Fibroblast of lung (primary cell): ENCODE measurements around the gene COX7A2. TPM values are rescaled to one million over a fixed set of nuclear protein-coding genes. Genes with fewer than 3 reads are reported as not detected.
A peak's percentile ranks its signal among the peaks of the same experiment; 100 is the strongest.

ENCODE experiments used
- DNase-seq, 2 donors: peaks; one replicate each; pipeline versions ENCODE4 v3.0.0 to v3.0.0-alpha.2; 2010; ENCODE audit warnings: low read depth in 2 of 2
- H2AFZ ChIP-seq: 2 replicates; pipeline ENCODE4 v1.5.1; 2012; ENCODE audit warnings: low read length, control low read depth, inconsistent platforms
- H3K27ac ChIP-seq: 2 replicates; pipeline ENCODE4 v1.5.1; 2011; ENCODE audit warnings: low read length, control low read depth; ENCODE audit not compliant: insufficient read depth
- H3K27me3 ChIP-seq: 2 replicates; pipeline ENCODE4 v1.5.1; 2011; ENCODE audit warnings: mild to moderate bottlenecking, low read length; ENCODE audit not compliant: control insufficient read depth, insufficient read depth
- H3K36me3 ChIP-seq: 2 replicates; pipeline ENCODE4 v1.5.1; 2011; ENCODE audit warnings: low read length; ENCODE audit not compliant: control insufficient read depth, insufficient read depth
- H3K4me1 ChIP-seq: 2 replicates; pipeline ENCODE4 v1.5.1; 2011; ENCODE audit warnings: low read length; ENCODE audit not compliant: control insufficient read depth, insufficient read depth; ENCODE audit errors: extremely low read depth
- H3K4me2 ChIP-seq: 2 replicates; pipeline ENCODE4 v1.5.1; 2011; ENCODE audit warnings: low read length, control low read depth; ENCODE audit not compliant: insufficient read depth; ENCODE audit errors: extremely low read depth
- H3K4me3 ChIP-seq, 4 experiments: fragments of 200-600 bp in 1 of 4; sonication (generic) in 1 of 4; replicated peaks in 1 of 4; 2 replicates each; pipeline ENCODE4 v1.5.1; 2011 to 2016; ENCODE audit warnings: low read length in 4 of 4, low read depth in 3 of 4, mild to moderate bottlenecking in 3 of 4, control low read depth in 2 of 4, inconsistent platforms in 1 of 4, mixed read lengths in 1 of 4; ENCODE audit not compliant: insufficient read depth in 1 of 4; ENCODE audit errors: control extremely low read depth in 1 of 4
- H3K79me2 ChIP-seq: 2 replicates; pipeline ENCODE4 v1.5.1; 2012; ENCODE audit warnings: mild to moderate bottlenecking, low read length, inconsistent platforms; ENCODE audit not compliant: control insufficient read depth, insufficient read depth
- H3K9ac ChIP-seq: 2 replicates; pipeline ENCODE4 v1.5.1; 2011; ENCODE audit warnings: mild to moderate bottlenecking, low read length, control low read depth; ENCODE audit not compliant: insufficient read depth
- H3K9me3 ChIP-seq: 2 replicates; pipeline ENCODE4 v1.5.1; 2012; ENCODE audit warnings: low read depth, low read length; ENCODE audit not compliant: control insufficient read depth, insufficient read depth
- H4K20me1 ChIP-seq: 2 replicates; pipeline ENCODE4 v1.5.1; 2011; ENCODE audit warnings: low read length; ENCODE audit not compliant: control insufficient read depth, insufficient read depth; ENCODE audit errors: extremely low read depth
- CTCF ChIP-seq, 2 donors: IDR thresholded peaks in 1 of 2; conservative IDR thresholded peaks in 1 of 2; 1 replicate in 1 of 2; 2 replicates in 1 of 2; pipeline ENCODE4 v1.5.1; 2011 to 2012; ENCODE audit warnings: low read length in 2 of 2, control low read depth in 1 of 2, inconsistent platforms in 1 of 2, low read depth in 1 of 2, mild to moderate bottlenecking in 1 of 2
- EZH2 ChIP-seq: IDR thresholded peaks from 2 replicates; pipeline ENCODE4 v1.5.1; 2012; ENCODE audit warnings: low read length, control low read depth, mild to moderate bottlenecking; ENCODE audit errors: missing control alignments
- polyA plus RNA-seq, 2 donors: library from polyadenylated mRNA; depleted of rRNA in 1 of 2; stranded (reverse) in 1 of 2; unstranded in 1 of 2; fragments of >200 nt; gene quantifications; 2 replicates each; pipeline ENCODE4 v1.2.1, GENCODE V29; 2011 to 2012; ENCODE audit warnings: missing spikeins in 1 of 2
- total RNA-seq: library from RNA; depleted of rRNA; stranded (reverse); fragments of >200 nt; gene quantifications from 2 replicates; pipeline ENCODE4 v1.2.1, GENCODE V29; 2014

Gene COX7A2
- total and polyA plus RNA-seq, 2 donors (not counting 1 experiment from before 2014, with no cell fraction given) = 115 to 159 TPM

- H3K79me2 ChIP-seq = peaks cover 28% of the 10 kb centered on the region
- DNase-seq = peak in 1 of 2 donors; percentile 23
- H3K4me3 ChIP-seq = peak overlapping the region; percentile 27 to 95 (median 86)
- peak overlapping the region; percentile 18 for H2AFZ ChIP-seq
- H4K20me1 ChIP-seq = no peaks in the 10 kb centered on the region
- no peaks in the 10 kb centered on the region for H3K4me1 ChIP-seq
- peaks cover under 1% of the 10 kb centered on the region for H3K36me3 ChIP-seq
- peak overlapping the region; percentile 77 for H3K4me2 ChIP-seq
- peak overlapping the region; percentile 0 for H3K9ac ChIP-seq
- no peaks in the 10 kb centered on the region for H3K9me3 ChIP-seq
- TF ChIP-seq CTCF (conservative IDR thresholded peaks at IDR 0.05 in 1 of 2, IDR thresholded peaks at IDR 0.05 in 1 of 2; ENCODE audit: low read depth in 1 of 2, low read length in 2 of 2) (no peak), EZH2 (no peak)
- H3K27ac ChIP-seq = peak overlapping the region; percentile 97
- H3K27me3 ChIP-seq = no peaks in the 10 kb centered on the region
Measured at GRCh38 chr6:75244063-75244584, 523 bp upstream of the COX7A2 start.

GRCh38 chr6:75236630-75237029, 7.0 kb downstream of the COX7A2 start:
- no peaks in the 10 kb centered on the region for H3K4me1 ChIP-seq
- no peak overlapping the region for H3K9ac ChIP-seq
- H2AFZ ChIP-seq = no peak overlapping the region
- TF ChIP-seq EZH2 = no peak
- no peak for DNase-seq
- no peak overlapping the region for H3K4me2 ChIP-seq
- H4K20me1 ChIP-seq = no peaks in the 10 kb centered on the region
- peaks cover 2% of the 10 kb centered on the region for H3K36me3 ChIP-seq
- no peak overlapping the region for H3K27ac ChIP-seq
- H3K9me3 ChIP-seq = no peaks in the 10 kb centered on the region
- H3K27me3 ChIP-seq = no peaks in the 10 kb centered on the region
- H3K79me2 ChIP-seq = peaks cover 9% of the 10 kb centered on the region
- H3K4me3 ChIP-seq = no peak overlapping the region

GRCh38 chr6:75235271-75235670, 8.3 kb downstream of the COX7A2 start:
- Histone ChIP-seq H3K27me3 (no peaks in the 10 kb centered on the region), H3K9me3 (no peaks in the 10 kb centered on the region), H3K36me3 (peaks cover 2% of the 10 kb centered on the region), H3K9ac (no peak overlapping the region), H2AFZ (no peak overlapping the region), H3K79me2 (no peaks in the 10 kb centered on the region), H3K27ac (no peak overlapping the region), H3K4me2 (no peak overlapping the region), H3K4me1 (no peaks in the 10 kb centered on the region), H4K20me1 (no peaks in the 10 kb centered on the region), H3K4me3 (no peak overlapping the region)
- TF ChIP-seq EZH2 (no peak), CTCF (conservative IDR thresholded peaks at IDR 0.05 in 1 of 2, IDR thresholded peaks at IDR 0.05 in 1 of 2; ENCODE audit: low read depth in 1 of 2, low read length in 2 of 2) (no peak)
- DNase-seq = no peak
